Fibroblast of lung (primary cell): ENCODE results near the gene AK9. TPM values are rescaled to one million over a fixed set of nuclear protein-coding genes. Genes with fewer than 3 reads are reported as not detected.

Experiments
- DNase-seq, 2 donors: peaks; one replicate each; pipeline versions ENCODE4 v3.0.0 to v3.0.0-alpha.2; 2010; ENCODE audit warnings: low read depth in 2 of 2
- H2AFZ ChIP-seq: 2 replicates; pipeline ENCODE4 v1.5.1; 2012; ENCODE audit warnings: low read length, control low read depth, inconsistent platforms
- H3K27ac ChIP-seq: 2 replicates; pipeline ENCODE4 v1.5.1; 2011; ENCODE audit warnings: low read length, control low read depth; ENCODE audit not compliant: insufficient read depth
- H3K27me3 ChIP-seq: 2 replicates; pipeline ENCODE4 v1.5.1; 2011; ENCODE audit warnings: mild to moderate bottlenecking, low read length; ENCODE audit not compliant: control insufficient read depth, insufficient read depth
- H3K36me3 ChIP-seq: 2 replicates; pipeline ENCODE4 v1.5.1; 2011; ENCODE audit warnings: low read length; ENCODE audit not compliant: control insufficient read depth, insufficient read depth
- H3K4me1 ChIP-seq: 2 replicates; pipeline ENCODE4 v1.5.1; 2011; ENCODE audit warnings: low read length; ENCODE audit not compliant: control insufficient read depth, insufficient read depth; ENCODE audit errors: extremely low read depth
- H3K4me2 ChIP-seq: 2 replicates; pipeline ENCODE4 v1.5.1; 2011; ENCODE audit warnings: low read length, control low read depth; ENCODE audit not compliant: insufficient read depth; ENCODE audit errors: extremely low read depth
- H3K4me3 ChIP-seq, 4 experiments: fragments of 200-600 bp in 1 of 4; sonication (generic) in 1 of 4; replicated peaks in 1 of 4; 2 replicates each; pipeline ENCODE4 v1.5.1; 2011 to 2016; ENCODE audit warnings: low read length in 4 of 4, low read depth in 3 of 4, mild to moderate bottlenecking in 3 of 4, control low read depth in 2 of 4, inconsistent platforms in 1 of 4, mixed read lengths in 1 of 4; ENCODE audit not compliant: insufficient read depth in 1 of 4; ENCODE audit errors: control extremely low read depth in 1 of 4
- H3K79me2 ChIP-seq: 2 replicates; pipeline ENCODE4 v1.5.1; 2012; ENCODE audit warnings: mild to moderate bottlenecking, low read length, inconsistent platforms; ENCODE audit not compliant: control insufficient read depth, insufficient read depth
- H3K9ac ChIP-seq: 2 replicates; pipeline ENCODE4 v1.5.1; 2011; ENCODE audit warnings: mild to moderate bottlenecking, low read length, control low read depth; ENCODE audit not compliant: insufficient read depth
- H3K9me3 ChIP-seq: 2 replicates; pipeline ENCODE4 v1.5.1; 2012; ENCODE audit warnings: low read depth, low read length; ENCODE audit not compliant: control insufficient read depth, insufficient read depth
- H4K20me1 ChIP-seq: 2 replicates; pipeline ENCODE4 v1.5.1; 2011; ENCODE audit warnings: low read length; ENCODE audit not compliant: control insufficient read depth, insufficient read depth; ENCODE audit errors: extremely low read depth
- EZH2 ChIP-seq: IDR thresholded peaks from 2 replicates; pipeline ENCODE4 v1.5.1; 2012; ENCODE audit warnings: low read length, control low read depth, mild to moderate bottlenecking; ENCODE audit errors: missing control alignments
- polyA minus RNA-seq: library from RNA; depleted of rRNA, polyadenylated mRNA; stranded (reverse); fragments of >200 nt; gene quantifications from 2 replicates; pipeline ENCODE4 v1.2.3, GENCODE V29; 2011; ENCODE audit warnings: low replicate concordance
- polyA plus RNA-seq, 2 donors: library from polyadenylated mRNA; depleted of rRNA in 1 of 2; stranded (reverse) in 1 of 2; unstranded in 1 of 2; fragments of >200 nt; gene quantifications; 2 replicates each; pipeline ENCODE4 v1.2.1, GENCODE V29; 2011 to 2012; ENCODE audit warnings: missing spikeins in 1 of 2
- total RNA-seq: library from RNA; depleted of rRNA; stranded (reverse); fragments of >200 nt; gene quantifications from 2 replicates; pipeline ENCODE4 v1.2.1, GENCODE V29; 2014
- TF ChIP-seq, protein P1 (sequence below), 2 donors: IDR thresholded peaks in 1 of 2; conservative IDR thresholded peaks in 1 of 2; 1 replicate in 1 of 2; 2 replicates in 1 of 2; pipeline ENCODE4 v1.5.1; 2011 to 2012; ENCODE audit warnings: low read length in 2 of 2, control low read depth in 1 of 2, inconsistent platforms in 1 of 2, low read depth in 1 of 2, mild to moderate bottlenecking in 1 of 2

AK9 gene
- total RNA-seq (10.4 and 15.2 TPM in 2 replicates), polyA plus RNA-seq (3.8 and 4.5 TPM in 2 replicates), polyA minus RNA-seq (not detected in 2 replicates)
- 2.3 and 2.8 TPM in 2 replicates for polyA plus RNA-seq (2012)

DNA sequence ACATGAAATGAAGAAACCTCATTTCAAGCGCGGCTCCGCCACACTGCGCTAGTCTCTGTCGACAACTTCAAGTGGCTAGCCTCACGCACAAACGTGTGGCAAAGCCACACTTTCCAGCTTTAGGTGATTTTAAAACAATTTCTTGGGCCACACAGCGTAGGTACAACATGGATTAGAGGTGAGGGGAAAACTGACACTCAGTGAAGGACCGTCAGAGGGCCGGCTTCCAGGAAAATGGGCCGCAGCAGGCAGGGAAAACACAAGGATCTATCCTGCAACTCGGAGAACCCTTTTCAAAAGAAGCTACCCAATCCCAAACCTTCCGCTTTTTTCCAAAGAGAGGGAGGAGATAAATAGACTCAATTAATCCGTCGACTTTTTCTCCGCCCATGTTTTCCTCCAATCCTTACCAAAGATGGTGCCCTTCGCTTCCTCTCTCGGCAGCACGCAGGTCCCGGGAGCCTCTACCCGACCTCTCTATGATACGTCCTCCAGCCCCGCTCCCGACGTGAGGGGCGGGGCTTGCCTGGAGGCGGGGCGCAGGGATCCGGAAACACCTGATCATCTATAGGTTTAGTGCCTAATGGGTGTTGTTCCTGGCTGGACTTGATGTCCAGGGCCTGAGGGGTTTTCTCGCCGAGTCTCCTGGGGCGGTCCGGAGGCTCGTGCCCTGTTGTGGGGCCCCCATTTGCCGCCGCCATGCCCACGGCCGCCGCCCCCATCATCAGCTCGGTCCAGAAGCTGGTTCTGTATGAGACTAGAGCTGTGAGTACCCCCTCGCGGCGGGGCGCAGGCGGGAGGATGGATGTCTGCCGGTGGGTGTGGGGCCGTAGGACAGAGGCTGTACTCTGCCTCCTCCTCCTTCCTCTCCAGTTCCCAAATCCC is at the start of gene AK9, which contains the start of gene FIG4:
Gene AK9 (minus strand): TSS at position 466 of the 885 bp plus-strand sequence. CDS start 15,457 bp downstream, outside the sequence.
Gene FIG4 (plus strand): TSS at position 560 of the 885 bp plus-strand sequence. CDS start 140 bp downstream, at position 700.
- H3K9ac ChIP-seq = peak within 1 kb of the TSS; percentile 69
- no peaks in the 10 kb centered on the region for H3K9me3 ChIP-seq
- no peaks in the 10 kb centered on the region for H3K36me3 ChIP-seq
- H4K20me1 ChIP-seq = no peaks in the 10 kb centered on the region
- no peaks in the 10 kb centered on the region for H3K79me2 ChIP-seq
- peak within 1 kb of the TSS; percentile 53 for H3K27ac ChIP-seq
- H3K4me3 ChIP-seq = peak within 1 kb of the TSS; percentile 85 to 94 (median 92)
- H3K4me2 ChIP-seq = peak within 1 kb of the TSS; percentile 99
- TF ChIP-seq, protein P1, sequence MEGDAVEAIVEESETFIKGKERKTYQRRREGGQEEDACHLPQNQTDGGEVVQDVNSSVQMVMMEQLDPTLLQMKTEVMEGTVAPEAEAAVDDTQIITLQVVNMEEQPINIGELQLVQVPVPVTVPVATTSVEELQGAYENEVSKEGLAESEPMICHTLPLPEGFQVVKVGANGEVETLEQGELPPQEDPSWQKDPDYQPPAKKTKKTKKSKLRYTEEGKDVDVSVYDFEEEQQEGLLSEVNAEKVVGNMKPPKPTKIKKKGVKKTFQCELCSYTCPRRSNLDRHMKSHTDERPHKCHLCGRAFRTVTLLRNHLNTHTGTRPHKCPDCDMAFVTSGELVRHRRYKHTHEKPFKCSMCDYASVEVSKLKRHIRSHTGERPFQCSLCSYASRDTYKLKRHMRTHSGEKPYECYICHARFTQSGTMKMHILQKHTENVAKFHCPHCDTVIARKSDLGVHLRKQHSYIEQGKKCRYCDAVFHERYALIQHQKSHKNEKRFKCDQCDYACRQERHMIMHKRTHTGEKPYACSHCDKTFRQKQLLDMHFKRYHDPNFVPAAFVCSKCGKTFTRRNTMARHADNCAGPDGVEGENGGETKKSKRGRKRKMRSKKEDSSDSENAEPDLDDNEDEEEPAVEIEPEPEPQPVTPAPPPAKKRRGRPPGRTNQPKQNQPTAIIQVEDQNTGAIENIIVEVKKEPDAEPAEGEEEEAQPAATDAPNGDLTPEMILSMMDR (conservative IDR thresholded peaks at IDR 0.05 in 1 of 2, IDR thresholded peaks at IDR 0.05 in 1 of 2; ENCODE audit: low read depth in 1 of 2, low read length in 2 of 2) = peak; percentile 32 to 33
- TF ChIP-seq EZH2 = no peak
- H3K4me1 ChIP-seq = peaks cover 16% of the 10 kb centered on the region
- DNase-seq = peak; percentile 91 to 93
- H3K27me3 ChIP-seq = no peaks in the 10 kb centered on the region
- peak within 1 kb of the TSS; percentile 96 for H2AFZ ChIP-seq

DNA sequence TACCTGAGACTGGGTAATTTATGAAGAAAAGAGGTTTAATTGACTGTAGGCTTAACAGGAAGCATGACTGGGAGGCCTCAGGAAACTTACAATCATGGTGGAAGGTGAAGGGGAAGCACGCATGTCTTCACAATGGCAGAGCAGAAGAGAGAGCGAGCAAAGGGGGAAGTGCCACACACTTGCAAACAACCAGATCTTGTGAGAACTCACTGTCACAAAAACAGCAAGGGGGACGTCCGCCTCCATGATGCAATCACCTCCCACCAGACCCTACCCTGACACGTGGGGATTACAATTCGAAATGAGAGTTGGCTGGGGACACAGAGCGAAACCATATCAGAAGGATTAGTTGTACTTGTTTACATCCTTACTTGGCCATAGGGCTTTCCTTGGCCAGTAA is 49.8 kb upstream of the AK9 start:
- Histone ChIP-seq H3K4me1 (peaks cover 7% of the 10 kb centered on the region), H3K9me3 (no peaks in the 10 kb centered on the region), H3K36me3 (no peaks in the 10 kb centered on the region), H3K4me3 (no peak overlapping the region), H3K79me2 (no peaks in the 10 kb centered on the region), H3K4me2 (no peak overlapping the region), H3K27me3 (no peaks in the 10 kb centered on the region), H2AFZ (no peak overlapping the region), H4K20me1 (no peaks in the 10 kb centered on the region), H3K9ac (no peak overlapping the region), H3K27ac (no peak overlapping the region)
- no peak for TF ChIP-seq EZH2
- TF ChIP-seq, protein P1 (conservative IDR thresholded peaks at IDR 0.05 in 1 of 2, IDR thresholded peaks at IDR 0.05 in 1 of 2; ENCODE audit: low read depth in 1 of 2, low read length in 2 of 2) = no peak
- DNase-seq = no peak

DNA sequence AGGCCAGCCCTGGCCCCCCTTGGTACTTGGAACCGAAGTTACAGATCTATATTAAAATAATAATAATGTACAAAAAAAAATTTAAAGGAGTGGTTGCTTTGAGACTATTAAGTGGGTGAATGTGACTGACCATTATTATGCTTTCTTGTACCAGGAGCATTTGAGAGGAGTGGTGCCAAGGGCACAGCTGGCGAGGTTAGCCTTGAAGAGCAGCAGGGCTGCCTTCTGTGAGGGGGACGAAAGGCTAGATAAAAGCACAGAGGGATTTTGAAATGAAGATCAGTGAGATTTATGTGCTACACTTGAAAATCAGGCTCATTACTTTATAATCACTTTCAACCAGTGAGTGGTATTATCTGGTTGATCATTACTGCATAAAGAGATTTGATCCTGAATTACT is 48.7 kb upstream of the AK9 start:
- no peak overlapping the region for H3K27ac ChIP-seq
- no peak for DNase-seq
- H2AFZ ChIP-seq = no peak overlapping the region
- no peaks in the 10 kb centered on the region for H3K9me3 ChIP-seq
- no peaks in the 10 kb centered on the region for H4K20me1 ChIP-seq
- H3K9ac ChIP-seq = no peak overlapping the region
- H3K27me3 ChIP-seq = no peaks in the 10 kb centered on the region
- TF ChIP-seq EZH2 = no peak
- TF ChIP-seq, protein P1 (conservative IDR thresholded peaks at IDR 0.05 in 1 of 2, IDR thresholded peaks at IDR 0.05 in 1 of 2; ENCODE audit: low read depth in 1 of 2, low read length in 2 of 2) = no peak
- no peak overlapping the region for H3K4me2 ChIP-seq
- no peaks in the 10 kb centered on the region for H3K79me2 ChIP-seq
- H3K4me1 ChIP-seq = peaks cover 7% of the 10 kb centered on the region
- H3K36me3 ChIP-seq = no peaks in the 10 kb centered on the region
- H3K4me3 ChIP-seq = no peak overlapping the region
